Transverse colon (tissue), 3 donors: ENCODE data around the gene PCNT.

Experiments
- EP300 ChIP-seq: sonication (generic); formaldehyde crosslinking; IDR thresholded peaks from one replicate; pipeline ENCODE4 v1.6.1; 2017; ENCODE audit warnings: antibody characterized with exemption, low read depth
- POLR2A ChIP-seq: fragments of 450-650 bp; IDR thresholded peaks from one replicate; pipeline ENCODE4 v1.6.1; 2016; ENCODE audit warnings: antibody characterized with exemption, mild to moderate bottlenecking, moderate library complexity
- TF ChIP-seq, protein P1 (sequence below), 5 experiments: fragments of 200-600 bp in 3 of 5; fragments of 450-650 bp in 2 of 5; sonication (generic) in 3 of 5; IDR thresholded peaks; 1 replicate in 2 of 5; 2 replicates in 3 of 5; pipeline ENCODE4 v1.5.1; 2016 to 2017; ENCODE audit warnings: antibody characterized with exemption in 5 of 5, inconsistent platforms in 3 of 5, mild to moderate bottlenecking in 2 of 5, moderate library complexity in 1 of 5

DNA sequence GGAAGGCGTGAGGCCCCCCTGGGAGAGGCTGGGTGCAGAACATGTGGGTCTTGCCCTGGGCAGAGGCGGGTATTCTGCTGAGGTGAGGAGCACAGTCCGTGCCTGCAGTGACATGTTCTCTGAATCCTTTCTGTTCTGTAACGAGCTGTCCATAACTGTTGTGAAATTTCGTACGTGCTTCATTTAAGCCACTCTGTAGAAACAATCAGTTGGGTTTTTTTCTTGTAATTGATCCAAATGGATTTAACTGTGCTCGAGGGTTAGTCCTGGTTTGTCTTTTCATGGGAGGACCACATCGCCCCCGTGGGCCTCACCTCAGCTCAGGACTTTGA is 89.4 kb downstream of the PCNT start:
- TF ChIP-seq, protein P1, sequence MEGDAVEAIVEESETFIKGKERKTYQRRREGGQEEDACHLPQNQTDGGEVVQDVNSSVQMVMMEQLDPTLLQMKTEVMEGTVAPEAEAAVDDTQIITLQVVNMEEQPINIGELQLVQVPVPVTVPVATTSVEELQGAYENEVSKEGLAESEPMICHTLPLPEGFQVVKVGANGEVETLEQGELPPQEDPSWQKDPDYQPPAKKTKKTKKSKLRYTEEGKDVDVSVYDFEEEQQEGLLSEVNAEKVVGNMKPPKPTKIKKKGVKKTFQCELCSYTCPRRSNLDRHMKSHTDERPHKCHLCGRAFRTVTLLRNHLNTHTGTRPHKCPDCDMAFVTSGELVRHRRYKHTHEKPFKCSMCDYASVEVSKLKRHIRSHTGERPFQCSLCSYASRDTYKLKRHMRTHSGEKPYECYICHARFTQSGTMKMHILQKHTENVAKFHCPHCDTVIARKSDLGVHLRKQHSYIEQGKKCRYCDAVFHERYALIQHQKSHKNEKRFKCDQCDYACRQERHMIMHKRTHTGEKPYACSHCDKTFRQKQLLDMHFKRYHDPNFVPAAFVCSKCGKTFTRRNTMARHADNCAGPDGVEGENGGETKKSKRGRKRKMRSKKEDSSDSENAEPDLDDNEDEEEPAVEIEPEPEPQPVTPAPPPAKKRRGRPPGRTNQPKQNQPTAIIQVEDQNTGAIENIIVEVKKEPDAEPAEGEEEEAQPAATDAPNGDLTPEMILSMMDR (IDR thresholded peaks at IDR 0.05), result no peak
- no peak for TF ChIP-seq POLR2A
- no peak for TF ChIP-seq EP300
